Left lung (tissue), 10 donors: Measurements from ENCODE around the gene RTN4RL1. TPM values are rescaled to one million over a fixed set of nuclear protein-coding genes. Genes with fewer than 3 reads are reported as not detected.

Source experiments
- ATAC-seq: fragments of 200-7000 bp; cut with Tn5 transposase; one replicate; pipeline ENCODE4 v1.9.1; 2020; ENCODE audit warnings: moderate library complexity
- DNase-seq, 4 donors: peaks; one replicate each; pipeline ENCODE4 v3.0.0-alpha.2; 2013 to 2020
- H3K27ac ChIP-seq, 2 donors: fragments of 200-600 bp; sonication (generic) in 1 of 2; one replicate each; pipeline versions ENCODE4 v1.5.0 to v1.8.0; 2020 to 2021
- H3K27me3 ChIP-seq, 2 donors: fragments of 200-600 bp; sonication (generic) in 1 of 2; one replicate each; pipeline versions ENCODE4 v1.5.0 to v1.8.0; 2020 to 2021
- H3K36me3 ChIP-seq, 2 donors: fragments of 200-600 bp; sonication (generic) in 1 of 2; one replicate each; pipeline versions ENCODE4 v1.5.0 to v1.8.0; 2020 to 2021
- H3K4me1 ChIP-seq, 2 donors: fragments of 200-600 bp; one replicate each; pipeline ENCODE4 v1.8.0; 2021
- H3K4me3 ChIP-seq, 2 donors: fragments of 200-600 bp; sonication (generic) in 1 of 2; one replicate each; pipeline versions ENCODE4 v1.5.0 to v1.8.0; 2020 to 2021; ENCODE audit warnings: mild to moderate bottlenecking in 1 of 2
- H3K9me3 ChIP-seq, 2 donors: fragments of 200-600 bp; sonication (generic) in 1 of 2; one replicate each; pipeline versions ENCODE4 v1.5.0 to v1.8.0; 2020 to 2021
- intact Hi-C, 2 donors: fragments of 100-400 bp; cut with DNase I; formaldehyde crosslinking; loops; one replicate each; pipeline versions ENCODE4 v1.11.2 to v1.14.2; 2022
- polyA plus RNA-seq, 6 donors: library from polyadenylated mRNA; unstranded; fragments of 120-200 nt; gene quantifications; one replicate each; pipeline ENCODE4 v1.2.1, GENCODE V29; 2013; ENCODE audit not compliant: insufficient read length in 6 of 6
- total RNA-seq, 2 donors: library from RNA; stranded (reverse); fragmentation: NEBNext Ultra II Directional; extraction: Animal tissue kit (Norgen Biotek cat#: 25700); gene quantifications; one replicate each; pipeline ENCODE4 v1.2.1, GENCODE V29; 2021
- TF ChIP-seq, protein P1 (sequence below), 2 donors: fragments of 200-600 bp; sonication (generic) in 1 of 2; IDR thresholded peaks; one replicate each; pipeline versions ENCODE4 v1.5.0 to v1.8.0; 2021; ENCODE audit warnings: antibody characterized with exemption in 2 of 2
- donor health status: DM: no; HTN: yes; CAD: no.
- donor health status: DM: no; HTN: no; CAD: no.

RTN4RL1 gene
- total and polyA plus RNA-seq, 8 donors: 0.34 to 5.1 (median 0.51) TPM

- no peak for DNase-seq
- peak; percentile 3 for ATAC-seq
- H3K27ac ChIP-seq: no peak overlapping the region
Measured at GRCh38 chr17:1997289-1997926, 27.7 kb downstream of the RTN4RL1 start.

GRCh38 chr17:1996800-1997288 lies 28.3 kb downstream of the RTN4RL1 start:
- intact Hi-C loops: no loop called here
- no peak overlapping the region for H3K27ac ChIP-seq
- peaks cover 0 to 40% of the 10 kb centered on the region in 2 donors for H3K27me3 ChIP-seq
- H3K4me3 ChIP-seq: no peak overlapping the region
- peaks cover 12 to 26% of the 10 kb centered on the region in 2 donors for H3K4me1 ChIP-seq
- no peak for ATAC-seq
- TF ChIP-seq, protein P1, sequence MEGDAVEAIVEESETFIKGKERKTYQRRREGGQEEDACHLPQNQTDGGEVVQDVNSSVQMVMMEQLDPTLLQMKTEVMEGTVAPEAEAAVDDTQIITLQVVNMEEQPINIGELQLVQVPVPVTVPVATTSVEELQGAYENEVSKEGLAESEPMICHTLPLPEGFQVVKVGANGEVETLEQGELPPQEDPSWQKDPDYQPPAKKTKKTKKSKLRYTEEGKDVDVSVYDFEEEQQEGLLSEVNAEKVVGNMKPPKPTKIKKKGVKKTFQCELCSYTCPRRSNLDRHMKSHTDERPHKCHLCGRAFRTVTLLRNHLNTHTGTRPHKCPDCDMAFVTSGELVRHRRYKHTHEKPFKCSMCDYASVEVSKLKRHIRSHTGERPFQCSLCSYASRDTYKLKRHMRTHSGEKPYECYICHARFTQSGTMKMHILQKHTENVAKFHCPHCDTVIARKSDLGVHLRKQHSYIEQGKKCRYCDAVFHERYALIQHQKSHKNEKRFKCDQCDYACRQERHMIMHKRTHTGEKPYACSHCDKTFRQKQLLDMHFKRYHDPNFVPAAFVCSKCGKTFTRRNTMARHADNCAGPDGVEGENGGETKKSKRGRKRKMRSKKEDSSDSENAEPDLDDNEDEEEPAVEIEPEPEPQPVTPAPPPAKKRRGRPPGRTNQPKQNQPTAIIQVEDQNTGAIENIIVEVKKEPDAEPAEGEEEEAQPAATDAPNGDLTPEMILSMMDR (IDR thresholded peaks at IDR 0.05): no peak
- H3K9me3 ChIP-seq: no peaks in the 10 kb centered on the region
- DNase-seq: no peak
- no peaks in the 10 kb centered on the region for H3K36me3 ChIP-seq

More at GRCh38 chr17:1997289-1997926, 27.7 kb downstream of the RTN4RL1 start:
- no peaks in the 10 kb centered on the region for H3K9me3 ChIP-seq
- H3K27me3 ChIP-seq: peaks cover 0 to 40% of the 10 kb centered on the region in 2 donors
- TF ChIP-seq, protein P1 (IDR thresholded peaks at IDR 0.05): no peak
- no peaks in the 10 kb centered on the region for H3K36me3 ChIP-seq
- H3K4me1 ChIP-seq: peaks cover 12 to 26% of the 10 kb centered on the region in 2 donors
- H3K4me3 ChIP-seq: peak overlapping the region; percentile 36
- intact Hi-C loops: no loop called here

DNA sequence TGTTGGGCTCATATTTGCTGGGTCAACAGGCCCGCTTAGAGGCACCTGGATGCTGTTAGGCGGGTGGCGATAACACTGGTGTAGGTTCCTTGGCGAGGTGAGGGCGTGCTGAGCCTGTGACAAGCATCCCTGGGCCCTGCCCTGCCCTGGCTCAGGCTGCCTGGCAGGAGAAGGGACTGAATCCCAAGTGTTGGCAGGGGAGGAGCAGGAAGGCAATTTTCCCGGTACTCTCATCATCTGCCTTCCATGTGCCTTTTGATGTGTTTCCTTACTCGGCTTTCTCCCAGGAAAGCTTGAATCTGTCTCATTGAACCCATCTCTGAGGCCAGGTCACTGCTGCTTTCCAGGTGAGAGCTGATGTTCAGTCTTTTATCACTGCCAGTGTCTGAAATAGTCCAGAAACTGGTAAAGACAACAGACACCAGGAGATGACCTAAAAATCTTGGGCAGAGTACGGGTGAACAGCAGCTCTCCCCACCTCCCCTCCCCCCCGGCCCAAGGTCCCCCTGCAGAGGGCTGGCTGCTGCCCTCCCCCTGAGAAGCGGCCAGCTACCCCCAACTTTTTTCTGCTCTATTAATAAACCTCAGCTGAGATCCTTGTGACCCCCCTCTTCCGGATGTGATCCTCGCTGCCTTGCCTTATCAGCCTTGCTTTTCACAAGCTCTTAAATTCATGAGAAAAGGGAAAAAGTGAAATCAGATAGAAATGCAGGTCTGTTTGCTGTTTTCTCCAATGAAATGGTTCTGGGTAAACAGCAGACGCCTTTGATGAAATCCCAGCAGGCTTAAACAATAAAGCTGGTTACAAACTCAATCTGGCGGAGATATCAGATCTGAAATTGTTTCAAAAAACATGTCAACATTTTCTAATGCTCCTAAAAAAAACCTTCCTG lies 29.0 kb downstream of the RTN4RL1 start:
- Histone ChIP-seq H3K4me1 (peaks cover 12 to 26% of the 10 kb centered on the region in 2 donors), H3K4me3 (no peak overlapping the region), H3K27ac (no peak overlapping the region), H3K36me3 (no peaks in the 10 kb centered on the region), H3K27me3 (peaks cover 0 to 40% of the 10 kb centered on the region in 2 donors), H3K9me3 (no peaks in the 10 kb centered on the region)
- intact Hi-C loops: no loop called here
- ATAC-seq: no peak
- TF ChIP-seq, protein P1 (IDR thresholded peaks at IDR 0.05): no peak
- DNase-seq: no peak

- Histone ChIP-seq H3K9me3 (no peaks in the 10 kb centered on the region), H3K36me3 (no peaks in the 10 kb centered on the region), H3K27me3 (peaks cover 0 to 40% of the 10 kb centered on the region in 2 donors), H3K4me1 (peaks cover 12 to 26% of the 10 kb centered on the region in 2 donors), H3K4me3 (no peak overlapping the region), H3K27ac (no peak overlapping the region)
- ATAC-seq: no peak
- DNase-seq: no peak
- intact Hi-C loops: no loop called here
- TF ChIP-seq, protein P1 (IDR thresholded peaks at IDR 0.05): no peak
Measured at GRCh38 chr17:1995321-1995892, 29.7 kb downstream of the RTN4RL1 start.
